Upper lobe of right lung (tissue), 1 donor: ENCODE data around the gene MPDU1. TPM values are rescaled to one million over a fixed set of nuclear protein-coding genes. Genes with fewer than 3 reads are reported as not detected.
A peak's percentile ranks its signal among the peaks of the same experiment; 100 is the strongest.

Experiments
- ATAC-seq: fragments of 200-7000 bp; cut with Tn5 transposase; one replicate; pipeline ENCODE4 v1.9.1; 2020; ENCODE audit warnings: mild to moderate bottlenecking, moderate library complexity
- DNase-seq: peaks from one replicate; pipeline ENCODE4 v3.0.0-alpha.2; 2020
- H3K27ac ChIP-seq: fragments of 200-600 bp; one replicate; pipeline ENCODE4 v1.8.0; 2022
- H3K27me3 ChIP-seq: fragments of 200-600 bp; one replicate; pipeline ENCODE4 v1.8.0; 2022; ENCODE audit warnings: mild to moderate bottlenecking
- H3K36me3 ChIP-seq: fragments of 200-600 bp; one replicate; pipeline ENCODE4 v1.8.0; 2022
- H3K4me1 ChIP-seq: fragments of 200-600 bp; one replicate; pipeline ENCODE4 v1.8.0; 2022
- H3K4me3 ChIP-seq: fragments of 200-600 bp; one replicate; pipeline ENCODE4 v1.8.0; 2022; ENCODE audit warnings: mild to moderate bottlenecking
- H3K9me3 ChIP-seq: fragments of 200-600 bp; one replicate; pipeline ENCODE4 v1.8.0; 2022
- CTCF ChIP-seq: fragments of 200-600 bp; IDR thresholded peaks from one replicate; pipeline ENCODE4 v1.8.0; 2022; ENCODE audit warnings: antibody characterized with exemption
- intact Hi-C: fragments of 100-400 bp; cut with DNase I; formaldehyde crosslinking; loops from one replicate; pipeline ENCODE4 v1.11.0; 2022
- total RNA-seq: library from RNA; stranded (reverse); fragmentation: NEBNext Ultra II Directional; extraction: Animal tissue kit (Norgen Biotek cat#: 25700); gene quantifications from one replicate; pipeline ENCODE4 v1.2.1, GENCODE V29; 2021
- donor health status: DM: no; HTN: yes; CAD: no; lungs with severe emphysema.

The MPDU1 gene
- total RNA-seq, 1 donor from 2014 or later = 58.2 TPM

- H3K9me3 ChIP-seq = no peaks in the 10 kb centered on the region
- intact Hi-C loops = no loop called here
- peak; percentile 81 for ATAC-seq
Observed at GRCh38 chr17:7548585-7549400, 34.9 kb upstream of the MPDU1 start, which contains the start of gene TNFSF12. Gene TNFSF12, plus strand, starts transcription at chr17:7549058. Its CDS starts 96 bp downstream, at chr17:7549154.

GRCh38 chr17:7549401-7550055 lies 34.1 kb upstream of the MPDU1 start:
- intact Hi-C loops = no loop called here
- ATAC-seq = peak; percentile 77
- H3K4me1 ChIP-seq = peaks cover 29% of the 10 kb centered on the region

More at GRCh38 chr17:7548585-7549400, 34.9 kb upstream of the MPDU1 start, which contains the start of gene TNFSF12:
- Histone ChIP-seq H3K4me3 (peak within 1 kb of the TSS; percentile 81), H3K27ac (peak within 1 kb of the TSS; percentile 92), H3K36me3 (no peaks in the 10 kb centered on the region), H3K27me3 (no peaks in the 10 kb centered on the region), H3K4me1 (peaks cover 29% of the 10 kb centered on the region)
- peak; percentile 88 for DNase-seq
- peak; percentile 18 for TF ChIP-seq CTCF

GRCh38 chr17:7550344-7550743 lies 33.3 kb upstream of the MPDU1 start:
- DNase-seq (no peak), ATAC-seq (no peak)
- intact Hi-C loops = no loop called here
- H3K27ac ChIP-seq = peak overlapping the region; percentile 92
- peak overlapping the region; percentile 81 for H3K4me3 ChIP-seq
- TF ChIP-seq CTCF = no peak
- no peaks in the 10 kb centered on the region for H3K9me3 ChIP-seq
- H3K4me1 ChIP-seq = peaks cover 25% of the 10 kb centered on the region
- H3K36me3 ChIP-seq = no peaks in the 10 kb centered on the region
- no peaks in the 10 kb centered on the region for H3K27me3 ChIP-seq

More at GRCh38 chr17:7549401-7550055, 34.1 kb upstream of the MPDU1 start:
- Histone ChIP-seq H3K4me3 (peak overlapping the region; percentile 81), H3K9me3 (no peaks in the 10 kb centered on the region), H3K27ac (peak overlapping the region; percentile 92), H3K27me3 (no peaks in the 10 kb centered on the region), H3K36me3 (no peaks in the 10 kb centered on the region)
- no peak for TF ChIP-seq CTCF
- peak; percentile 80 for DNase-seq

- TF ChIP-seq CTCF = no peak
- Histone ChIP-seq H3K9me3 (no peaks in the 10 kb centered on the region), H3K4me1 (peaks cover 25% of the 10 kb centered on the region), H3K36me3 (no peaks in the 10 kb centered on the region), H3K4me3 (no peak overlapping the region), H3K27ac (peak overlapping the region; percentile 36), H3K27me3 (no peaks in the 10 kb centered on the region)
- DNase-seq (no peak), ATAC-seq (no peak)
- intact Hi-C loops = no loop called here
Observed at GRCh38 chr17:7551396-7551795, 32.3 kb upstream of the MPDU1 start.

- ATAC-seq = peak; percentile 66
- DNase-seq = no peak
- no peak for TF ChIP-seq CTCF
- H3K36me3 ChIP-seq = no peaks in the 10 kb centered on the region
- H3K27ac ChIP-seq = peak overlapping the region; percentile 36
- H3K9me3 ChIP-seq = no peaks in the 10 kb centered on the region
- no peaks in the 10 kb centered on the region for H3K27me3 ChIP-seq
- H3K4me3 ChIP-seq = no peak overlapping the region
- peaks cover 37% of the 10 kb centered on the region for H3K4me1 ChIP-seq
- intact Hi-C loops = no loop called here
Observed at GRCh38 chr17:7552621-7553051, 31.0 kb upstream of the MPDU1 start.
